GM21717 (cell line): ENCODE measurements around the gene AQR.
A peak's percentile ranks its signal among the peaks of the same experiment; 100 is the strongest.
"Not testable (repeated sequence)": the region's sequence is repeated elsewhere in the genome, so short reads cannot be mapped to it uniquely, and the experiment has no call there.

Experiments used
- ATAC-seq: cut with Tn5 transposase; IDR thresholded peaks from one replicate; pipeline ENCODE4 v1.9.1; 2021; ENCODE audit warnings: mild to moderate bottlenecking, moderate library complexity; ENCODE audit not compliant: unreplicated experiment

AQR gene

GRCh38 chr15:34969340-34970097, at the start of gene AQR:
AQR (minus strand) TSS chr15:34969742; CDS start chr15:34969613, 129 bp downstream.
- peak; percentile 99 for ATAC-seq

GRCh38 chr15:35014241-35014640, 44.7 kb upstream of the AQR start:
- ATAC-seq: no peak

- no peak for ATAC-seq
Observed at GRCh38 chr15:35013370-35013769, 43.8 kb upstream of the AQR start.

GRCh38 chr15:35007397-35007796, 37.9 kb upstream of the AQR start:
- ATAC-seq: no peak

- ATAC-seq: no peak
Observed at GRCh38 chr15:35005933-35006332, 36.4 kb upstream of the AQR start.

GRCh38 chr15:35003928-35004327, 34.4 kb upstream of the AQR start:
- no peak for ATAC-seq

- ATAC-seq: no peak
Observed at GRCh38 chr15:35000511-35000910, 31.0 kb upstream of the AQR start.

GRCh38 chr15:34999906-35000305, 30.4 kb upstream of the AQR start:
- no peak for ATAC-seq

- ATAC-seq: no peak
Observed at GRCh38 chr15:34994925-34995324, 25.4 kb upstream of the AQR start.

- peak; percentile 93 for ATAC-seq
Observed at GRCh38 chr15:34993877-34994276, 24.3 kb upstream of the AQR start.

GRCh38 chr15:34993412-34993811, 23.9 kb upstream of the AQR start:
- ATAC-seq: no peak

- ATAC-seq: peak; percentile 69
Observed at GRCh38 chr15:34988027-34988902, 18.7 kb upstream of the AQR start, which contains the start of gene ZNF770. ZNF770 (minus strand) TSS chr15:34988287; CDS start chr15:34983434, 4,853 bp downstream.

- no peak for ATAC-seq
Observed at GRCh38 chr15:34987609-34988026, 18.1 kb upstream of the AQR start.

- no peak for ATAC-seq
Observed at GRCh38 chr15:34986771-34987480, 17.4 kb upstream of the AQR start.

GRCh38 chr15:34986326-34986725, 16.8 kb upstream of the AQR start:
- ATAC-seq: no peak

GRCh38 chr15:34984889-34985630, 15.5 kb upstream of the AQR start:
- no peak for ATAC-seq

GRCh38 chr15:34976743-34977142, 7.2 kb upstream of the AQR start:
- no peak for ATAC-seq

- no peak for ATAC-seq
Observed at GRCh38 chr15:34976073-34976472, 6.5 kb upstream of the AQR start.

- ATAC-seq: no peak
Observed at GRCh38 chr15:34973512-34973911, 4.0 kb upstream of the AQR start.

- ATAC-seq: not testable (repeated sequence)
Observed at GRCh38 chr15:34970098-34970643, 629 bp upstream of the AQR start.
